Calu3 (cell line): ENCODE data around the gene SLC25A34. TPM values are rescaled to one million over a fixed set of nuclear protein-coding genes. Genes with fewer than 3 reads are reported as not detected.

Source experiments
- BruUV-seq: library from RNA; stranded (reverse); fragments of 400-500 nt; replicated peaks from 2 replicates; lab custom pipeline; 2021; lab: Mats Ljungman, UMichigan
- CTCF ChIA-PET: fragments of 300-600 bp; sonication (Branson Sonifier 250); formaldehyde crosslinking; loops from one replicate; lab custom pipeline; 2022; ENCODE audit warnings: antibody characterized with exemption; lab: Charles Lee
- DNase-seq: peaks from one replicate; pipeline ENCODE4 v3.0.0; 2022
- H3K27ac Mint-ChIP-seq: one replicate; pipeline ENCODE4 v1.8.0; 2022; ENCODE audit warnings: mixed read lengths; ENCODE audit not compliant: unreplicated experiment
- H3K27me3 Mint-ChIP-seq: one replicate; pipeline ENCODE4 v1.8.0; 2022; ENCODE audit warnings: mixed read lengths; ENCODE audit not compliant: unreplicated experiment
- H3K36me3 Mint-ChIP-seq: one replicate; pipeline ENCODE4 v1.8.0; 2022; ENCODE audit warnings: mild to moderate bottlenecking, moderate library complexity, mixed read lengths; ENCODE audit not compliant: insufficient read depth, unreplicated experiment
- H3K4me1 Mint-ChIP-seq: one replicate; pipeline ENCODE4 v1.8.0; 2022; ENCODE audit warnings: mild to moderate bottlenecking, low read depth, mixed read lengths; ENCODE audit not compliant: unreplicated experiment
- H3K4me3 Mint-ChIP-seq: one replicate; pipeline ENCODE4 v1.8.0; 2022; ENCODE audit warnings: mild to moderate bottlenecking, low read depth, moderate library complexity, mixed read lengths; ENCODE audit not compliant: unreplicated experiment
- H3K9me3 Mint-ChIP-seq: one replicate; pipeline ENCODE4 v1.8.0; 2022; ENCODE audit warnings: low read depth, mixed read lengths; ENCODE audit not compliant: unreplicated experiment
- CTCF ChIP-seq: fragments of 200-600 bp; IDR thresholded peaks from one replicate; pipeline ENCODE4 v1.8.0; 2022; ENCODE audit warnings: antibody characterized with exemption; ENCODE audit not compliant: unreplicated experiment
- intact Hi-C: fragments of 100-400 bp; cut with micrococcal nuclease; formaldehyde crosslinking; loops from one replicate; pipeline ENCODE4 v1.10.0; 2022; ENCODE audit not compliant: unreplicated experiment
- total RNA-seq: library from RNA; stranded (reverse); gene quantifications from 2 replicates; pipeline ENCODE4 v1.2.3, GENCODE V29; 2022

SLC25A34 gene
- total RNA-seq, 1 experiment from 2014 or later: 0.68 TPM

DNA sequence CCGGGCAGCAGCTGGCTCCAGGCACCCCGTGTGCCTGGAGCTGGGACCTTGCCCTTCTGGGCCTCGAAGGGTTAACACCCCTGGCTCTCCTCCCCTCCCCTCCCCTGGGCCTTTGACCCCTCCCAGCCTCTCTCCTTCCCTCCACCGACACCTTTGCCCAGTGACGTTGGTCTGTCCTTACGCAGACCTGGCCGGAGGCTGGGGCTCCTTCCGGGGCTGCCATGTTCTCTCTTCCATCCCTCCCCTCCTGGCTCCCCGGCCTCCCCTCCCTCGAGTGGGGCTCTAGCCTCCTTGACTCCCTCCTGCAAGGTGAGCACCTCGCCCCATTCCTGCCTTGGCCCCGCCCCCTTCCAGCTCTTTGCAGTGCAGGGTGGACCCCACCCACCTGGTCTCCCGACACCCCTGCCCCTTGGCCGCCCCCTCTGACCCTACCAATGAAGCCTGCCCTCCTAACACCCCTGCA, 6.3 kb downstream of the SLC25A34 start, which contains the start of gene TMEM82:
TMEM82 (plus strand) TSS at position 161 of the 463 bp plus-strand sequence; CDS start at position 222, 61 bp downstream.
- no peak for TF ChIP-seq CTCF
- no peak for DNase-seq
- H3K27ac Mint-ChIP-seq: no peak within 1 kb of the TSS
- CTCF ChIA-PET: no interaction called here
- H3K9me3 Mint-ChIP-seq: no peaks in the 10 kb centered on the region
- intact Hi-C loops: loop anchor here (5.0 kb wide), 1 partner anchor 145 kb away; no protein-coding TSS in a partner anchor
- peaks cover 6% of the 10 kb centered on the region for H3K36me3 Mint-ChIP-seq
- no peak within 1 kb of the TSS for H3K4me3 Mint-ChIP-seq
- BruUV-seq: no TSS peak
- no peaks in the 10 kb centered on the region for H3K27me3 Mint-ChIP-seq
- peaks cover 9% of the 10 kb centered on the region for H3K4me1 Mint-ChIP-seq

DNA sequence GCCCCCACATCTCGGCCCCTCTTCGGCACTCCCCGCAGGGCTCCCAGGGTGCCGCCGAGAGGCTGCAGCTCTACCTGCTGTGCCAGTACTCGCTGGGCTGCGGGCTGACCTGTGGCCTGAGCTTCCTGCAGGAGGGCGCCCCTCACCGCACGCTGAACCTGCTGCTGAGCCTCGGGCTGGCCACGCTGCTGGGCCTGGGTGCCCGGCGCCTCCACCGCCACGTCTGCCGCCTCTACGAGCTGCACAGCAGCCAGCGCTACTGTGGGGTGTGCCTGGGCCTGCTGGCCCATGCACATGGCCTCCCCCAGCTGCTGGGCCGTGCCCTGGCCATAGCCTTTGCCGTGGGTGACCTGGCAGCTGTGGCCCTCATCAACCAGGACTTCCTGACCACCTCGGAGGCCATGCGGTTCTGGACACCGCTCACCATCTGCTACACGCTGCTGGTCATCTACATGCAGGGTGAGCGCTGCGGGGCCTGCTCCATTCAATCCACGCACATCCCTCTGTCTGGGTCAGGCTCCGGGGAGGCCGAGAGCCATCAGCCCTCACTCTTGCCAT, 8.1 kb downstream of the SLC25A34 start:
- Mint-ChIP-seq H3K4me3 (no peak overlapping the region), H3K9me3 (no peaks in the 10 kb centered on the region), H3K36me3 (peaks cover 6% of the 10 kb centered on the region), H3K27ac (no peak overlapping the region), H3K27me3 (no peaks in the 10 kb centered on the region), H3K4me1 (peaks cover 9% of the 10 kb centered on the region)
- TF ChIP-seq CTCF: no peak
- BruUV-seq: no TSS peak
- CTCF ChIA-PET: interaction anchor here (0.7 kb wide), 1 partner anchor 632 kb away, joined by 3 read pairs; no protein-coding TSS in a partner anchor
- DNase-seq: no peak
- intact Hi-C loops: loop anchor here (5.0 kb wide), 1 partner anchor 147 kb away; no protein-coding TSS in a partner anchor

- CTCF ChIA-PET: no interaction called here
- no peaks in the 10 kb centered on the region for H3K4me1 Mint-ChIP-seq
- H3K27me3 Mint-ChIP-seq: no peaks in the 10 kb centered on the region
- H3K27ac Mint-ChIP-seq: no peak overlapping the region
- intact Hi-C loops: no loop called here
- H3K4me3 Mint-ChIP-seq: no peak overlapping the region
- BruUV-seq: no TSS peak
- H3K9me3 Mint-ChIP-seq: no peaks in the 10 kb centered on the region
- H3K36me3 Mint-ChIP-seq: no peaks in the 10 kb centered on the region
- no peak for DNase-seq
- TF ChIP-seq CTCF: no peak
Measured at GRCh38 chr1:15747378-15747777, 11.3 kb downstream of the SLC25A34 start.

DNA sequence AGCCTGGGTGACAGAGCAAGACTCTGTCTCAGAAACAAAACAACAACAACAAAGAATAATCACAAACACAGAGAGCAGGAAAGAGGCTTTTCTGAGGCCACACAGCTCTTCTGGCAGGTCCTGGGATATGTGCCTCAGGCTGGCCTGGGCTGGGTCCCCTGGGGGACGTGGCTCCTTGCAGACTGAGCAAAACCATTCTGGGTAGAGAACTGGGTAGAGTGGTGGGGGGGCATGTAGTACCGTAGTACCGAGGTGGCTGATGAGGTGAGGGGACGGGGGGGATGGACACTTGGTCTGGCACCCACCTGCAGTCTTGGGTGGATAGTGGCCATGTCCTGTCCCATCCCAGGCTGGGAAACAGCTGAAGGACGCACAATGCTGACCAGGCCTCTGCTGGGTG, 12.2 kb downstream of the SLC25A34 start:
- no peak for TF ChIP-seq CTCF
- Mint-ChIP-seq H3K4me3 (no peak overlapping the region), H3K27me3 (no peaks in the 10 kb centered on the region), H3K4me1 (no peaks in the 10 kb centered on the region), H3K27ac (no peak overlapping the region), H3K36me3 (no peaks in the 10 kb centered on the region), H3K9me3 (no peaks in the 10 kb centered on the region)
- CTCF ChIA-PET: no interaction called here
- no TSS peak for BruUV-seq
- intact Hi-C loops: no loop called here
- DNase-seq: no peak
